ENCODE results near the gene KCNK2. TPM values are rescaled to one million over a fixed set of nuclear protein-coding genes. Genes with fewer than 3 reads are reported as not detected.

KCNK2 gene
- total RNA-seq, 2 experiments from 2014 or later = not detected

DNA sequence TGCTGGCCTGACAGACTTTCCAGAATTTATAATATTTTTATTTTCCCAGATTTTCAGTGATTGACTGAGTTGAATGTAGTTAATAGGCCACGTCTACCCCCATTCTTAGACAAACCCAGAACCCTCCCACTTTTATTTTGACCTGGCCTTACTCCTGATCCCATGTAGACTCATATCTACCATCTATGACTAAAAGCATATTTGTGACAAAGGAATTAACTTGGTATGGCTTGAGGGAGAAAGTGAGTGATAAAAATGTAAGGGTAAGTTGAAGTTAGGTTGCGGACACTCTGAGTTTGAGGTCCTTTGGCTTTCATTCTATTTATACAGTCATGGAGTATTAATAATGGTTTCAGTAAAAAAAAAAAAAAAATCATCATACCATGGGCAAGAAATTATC, 168.4 kb downstream of the KCNK2 start:
- no peak for DNase-seq
- intact Hi-C loops (cut with micrococcal nuclease) = no loop called here
- Mint-ChIP-seq H3K27ac (no peak overlapping the region), H3K36me3 (no peaks in the 10 kb centered on the region), H3K4me3 (no peak overlapping the region), H3K9me3 (no peaks in the 10 kb centered on the region), H3K4me1 (ENCODE audit: low read depth) (no peaks in the 10 kb centered on the region), H3K27me3 (no peaks in the 10 kb centered on the region)
- CTCF ChIA-PET = no interaction called here
- POLR2A ChIA-PET = no interaction called here

DNA sequence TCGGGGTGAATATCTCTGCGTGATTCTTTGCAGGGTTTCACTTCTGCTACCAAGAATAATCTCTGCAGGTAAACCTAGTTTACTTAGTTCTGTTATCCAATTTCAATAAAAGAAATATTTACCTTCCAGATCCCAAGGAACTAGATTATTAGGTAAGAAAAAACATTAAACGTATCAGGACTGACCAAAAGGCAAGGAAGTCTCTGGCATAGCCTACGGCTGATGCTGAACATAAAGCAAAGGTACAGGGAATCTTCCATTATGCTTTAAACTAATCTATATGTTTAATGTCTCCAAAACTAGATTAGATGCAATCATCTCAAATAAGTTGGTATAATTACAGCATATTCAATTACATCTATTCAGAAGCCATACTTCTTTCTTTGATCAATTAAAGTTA, 168.9 kb downstream of the KCNK2 start:
- no peak for DNase-seq
- Mint-ChIP-seq H3K9me3 (no peaks in the 10 kb centered on the region), H3K4me3 (no peak overlapping the region), H3K27me3 (no peaks in the 10 kb centered on the region), H3K36me3 (no peaks in the 10 kb centered on the region), H3K27ac (no peak overlapping the region), H3K4me1 (ENCODE audit: low read depth) (no peaks in the 10 kb centered on the region)
- ChIA-PET CTCF (no interaction called here), POLR2A (no interaction called here)
- intact Hi-C loops (cut with micrococcal nuclease) = no loop called here

DNA sequence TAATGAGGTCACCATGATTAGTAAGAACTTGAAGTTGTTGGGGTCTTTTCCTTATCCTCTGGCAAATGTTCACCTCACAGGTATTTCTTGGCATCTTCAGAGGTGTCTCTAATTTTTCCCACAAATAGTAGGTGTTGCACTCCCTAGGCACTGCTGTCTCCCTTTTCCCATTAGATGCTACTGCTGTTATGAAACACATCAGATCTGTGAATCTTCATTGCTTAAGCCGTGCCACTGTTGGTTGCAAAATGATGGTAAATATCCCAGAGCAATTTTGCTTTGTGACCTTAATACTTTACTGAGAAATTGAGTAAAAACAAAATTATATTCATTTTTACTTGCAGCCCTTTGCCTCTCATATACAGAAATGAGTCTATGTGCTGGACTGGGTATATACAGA, 169.6 kb downstream of the KCNK2 start:
- ChIA-PET POLR2A (no interaction called here), CTCF (no interaction called here)
- H3K9me3 Mint-ChIP-seq = no peaks in the 10 kb centered on the region
- H3K27ac Mint-ChIP-seq = no peak overlapping the region
- DNase-seq = no peak
- intact Hi-C loops (cut with micrococcal nuclease) = no loop called here
- no peaks in the 10 kb centered on the region for H3K36me3 Mint-ChIP-seq
- no peaks in the 10 kb centered on the region for H3K4me1 Mint-ChIP-seq (ENCODE audit: low read depth)
- no peak overlapping the region for H3K4me3 Mint-ChIP-seq
- H3K27me3 Mint-ChIP-seq = no peaks in the 10 kb centered on the region

DNA sequence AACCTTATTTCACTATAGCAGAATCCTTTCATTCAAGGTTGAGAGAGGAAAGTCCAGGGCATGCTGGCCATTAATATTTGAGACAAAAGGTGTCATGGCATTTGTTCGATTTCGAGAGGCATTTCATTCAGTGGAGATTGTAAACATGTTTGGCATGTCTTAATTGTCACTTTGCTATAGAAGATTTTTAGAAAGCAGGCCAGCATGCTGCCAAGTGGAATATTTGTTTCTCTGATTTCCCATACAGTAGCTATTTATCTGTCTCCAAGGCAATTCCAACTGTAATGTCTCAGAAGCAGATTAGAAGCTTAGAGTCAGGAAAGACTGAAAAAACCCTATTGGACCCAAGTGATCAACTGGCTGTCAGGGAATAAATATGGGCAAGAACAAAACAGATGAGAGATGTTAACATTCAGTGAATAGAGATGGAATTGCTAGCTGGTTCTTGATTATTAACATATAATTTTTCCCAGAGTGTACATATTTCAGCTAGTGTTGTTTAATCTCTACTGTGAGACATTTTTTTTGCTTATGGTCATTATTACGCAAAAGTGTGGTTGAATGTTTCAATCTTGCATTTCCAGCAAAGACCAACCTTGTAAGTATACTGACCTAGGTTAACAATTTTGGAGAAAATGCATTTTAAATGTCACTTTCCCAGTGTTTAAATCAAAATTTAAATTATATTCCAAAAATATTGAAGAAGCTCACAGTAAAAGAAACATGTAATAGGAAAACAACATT, 174.6 kb downstream of the KCNK2 start:
- H3K4me3 Mint-ChIP-seq = no peak overlapping the region
- ChIA-PET CTCF (no interaction called here), POLR2A (no interaction called here)
- peaks cover 8% of the 10 kb centered on the region for H3K9me3 Mint-ChIP-seq
- no peaks in the 10 kb centered on the region for H3K4me1 Mint-ChIP-seq (ENCODE audit: low read depth)
- DNase-seq = no peak
- no peak overlapping the region for H3K27ac Mint-ChIP-seq
- H3K36me3 Mint-ChIP-seq = no peaks in the 10 kb centered on the region
- intact Hi-C loops (cut with micrococcal nuclease) = no loop called here
- no peaks in the 10 kb centered on the region for H3K27me3 Mint-ChIP-seq

DNA sequence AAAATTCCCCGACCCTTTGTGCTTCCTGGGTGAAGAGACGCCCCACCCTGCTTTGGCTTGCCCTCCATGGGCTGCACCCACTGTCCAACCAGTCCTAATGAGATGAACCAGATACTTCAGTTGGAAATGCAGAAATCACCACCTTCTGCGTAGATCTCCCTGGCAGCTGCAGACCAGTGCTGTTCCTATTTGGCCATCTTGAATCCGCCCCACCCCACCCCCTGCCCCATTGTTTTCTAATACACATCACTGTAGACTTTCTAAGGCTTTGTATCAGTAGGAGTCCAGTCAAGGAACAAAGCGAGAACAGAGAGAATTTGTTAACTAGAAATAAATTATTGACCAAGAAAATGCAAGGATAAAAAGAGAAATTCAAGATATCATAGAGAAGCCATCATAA, 178.2 kb downstream of the KCNK2 start:
- intact Hi-C loops (cut with micrococcal nuclease) = no loop called here
- H3K4me1 Mint-ChIP-seq (ENCODE audit: low read depth) = no peaks in the 10 kb centered on the region
- POLR2A ChIA-PET = no interaction called here
- H3K36me3 Mint-ChIP-seq = no peaks in the 10 kb centered on the region
- CTCF ChIA-PET = no interaction called here
- no peak for DNase-seq
- peaks cover 8% of the 10 kb centered on the region for H3K9me3 Mint-ChIP-seq
- H3K27me3 Mint-ChIP-seq = no peaks in the 10 kb centered on the region
- no peak overlapping the region for H3K27ac Mint-ChIP-seq
- no peak overlapping the region for H3K4me3 Mint-ChIP-seq

DNA sequence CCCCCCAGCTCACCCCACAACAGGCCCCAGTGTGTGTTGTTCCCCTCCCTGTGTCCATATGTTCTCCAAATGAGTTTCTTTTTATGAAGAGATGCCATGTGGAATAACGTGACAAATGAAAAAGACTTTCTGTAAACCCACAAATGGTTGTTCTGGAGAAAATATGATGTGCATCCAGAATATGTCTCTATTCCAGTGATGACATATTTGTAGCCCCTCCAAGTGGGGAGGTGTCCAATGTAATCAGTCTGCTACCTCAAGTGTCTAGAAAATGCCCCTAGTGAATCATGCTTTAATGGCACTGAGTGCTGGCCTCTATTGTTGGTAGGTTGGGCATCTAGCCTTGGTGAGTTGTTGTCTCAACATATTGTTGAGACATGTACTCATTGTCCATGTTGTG, 179.6 kb downstream of the KCNK2 start:
- H3K27me3 Mint-ChIP-seq = no peaks in the 10 kb centered on the region
- no peak overlapping the region for H3K4me3 Mint-ChIP-seq
- intact Hi-C loops (cut with micrococcal nuclease) = no loop called here
- peaks cover 8% of the 10 kb centered on the region for H3K9me3 Mint-ChIP-seq
- no peaks in the 10 kb centered on the region for H3K36me3 Mint-ChIP-seq
- no peak overlapping the region for H3K27ac Mint-ChIP-seq
- no peaks in the 10 kb centered on the region for H3K4me1 Mint-ChIP-seq (ENCODE audit: low read depth)
- ChIA-PET POLR2A (no interaction called here), CTCF (no interaction called here)
- no peak for DNase-seq

DNA sequence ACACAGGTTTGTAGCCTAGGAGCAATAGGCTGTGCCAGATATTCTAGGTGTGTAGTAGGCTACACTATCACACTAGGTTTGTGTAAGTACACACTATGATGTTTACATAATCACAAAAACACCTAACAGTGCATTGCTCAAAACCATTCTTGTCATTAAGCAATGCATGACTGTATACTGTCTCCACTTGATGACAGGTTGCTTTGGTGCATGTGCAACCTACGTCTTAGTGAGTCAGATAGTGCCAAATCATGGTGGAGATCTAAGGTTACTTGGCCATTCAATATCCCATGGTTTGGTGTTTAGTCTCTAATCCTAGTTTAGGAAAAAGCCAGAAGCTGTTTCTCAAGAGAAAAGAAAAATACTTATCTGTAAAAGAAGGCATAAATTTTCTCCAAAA, 181.1 kb downstream of the KCNK2 start:
- Mint-ChIP-seq H3K36me3 (no peaks in the 10 kb centered on the region), H3K4me3 (no peak overlapping the region), H3K27me3 (no peaks in the 10 kb centered on the region), H3K9me3 (peaks cover 8% of the 10 kb centered on the region), H3K4me1 (ENCODE audit: low read depth) (no peaks in the 10 kb centered on the region), H3K27ac (no peak overlapping the region)
- ChIA-PET CTCF (no interaction called here), POLR2A (no interaction called here)
- intact Hi-C loops (cut with micrococcal nuclease) = no loop called here
- no peak for DNase-seq

DNA sequence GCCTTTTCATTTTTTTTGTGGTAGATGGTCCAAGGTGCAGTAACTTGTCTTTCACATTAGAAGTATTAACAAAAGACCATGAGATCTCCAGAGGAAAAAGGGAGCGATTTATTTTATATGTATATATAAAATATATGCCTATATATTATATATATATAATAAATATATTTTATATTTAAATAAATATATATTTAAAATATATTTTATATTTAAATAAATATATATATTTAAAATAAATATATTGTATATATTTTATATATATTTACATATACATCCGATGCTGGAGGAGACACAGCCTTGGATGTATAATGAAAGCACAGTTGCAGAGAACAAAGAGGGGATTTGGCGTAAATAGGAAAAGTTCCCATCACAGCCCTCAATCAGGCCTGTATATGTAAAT, 182.1 kb downstream of the KCNK2 start:
- POLR2A ChIA-PET = no interaction called here
- intact Hi-C loops (cut with micrococcal nuclease) = no loop called here

DNA sequence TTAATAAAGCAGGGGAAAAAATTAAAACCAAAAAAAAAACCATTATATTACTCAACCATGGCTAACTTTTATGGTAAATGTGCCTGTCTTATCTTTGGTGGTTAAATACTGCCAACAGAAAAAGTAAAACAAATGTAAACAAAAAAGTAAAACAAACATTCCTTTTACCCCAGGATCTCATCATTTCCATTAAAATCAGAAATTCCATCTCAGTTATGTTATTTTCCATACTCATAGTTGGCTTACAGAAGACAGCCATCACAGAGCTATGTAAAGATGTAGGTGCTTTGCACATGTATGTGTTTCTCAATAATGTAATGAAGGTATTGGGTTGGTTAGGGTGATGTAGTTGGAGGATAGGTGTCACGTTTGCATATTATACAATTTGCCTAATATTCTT, 185.0 kb downstream of the KCNK2 start:
- no peak overlapping the region for H3K27ac Mint-ChIP-seq
- intact Hi-C loops (cut with micrococcal nuclease) = no loop called here
- CTCF ChIA-PET = no interaction called here
- H3K27me3 Mint-ChIP-seq = no peaks in the 10 kb centered on the region
- DNase-seq = no peak
- H3K36me3 Mint-ChIP-seq = no peaks in the 10 kb centered on the region
- H3K4me3 Mint-ChIP-seq = no peak overlapping the region
- H3K9me3 Mint-ChIP-seq = peaks cover 2% of the 10 kb centered on the region
- POLR2A ChIA-PET = no interaction called here
- no peaks in the 10 kb centered on the region for H3K4me1 Mint-ChIP-seq (ENCODE audit: low read depth)

More for the DNA sequence above, 182.1 kb downstream of the KCNK2 start:
- Mint-ChIP-seq H3K4me3 (no peak overlapping the region), H3K27me3 (no peaks in the 10 kb centered on the region), H3K36me3 (no peaks in the 10 kb centered on the region), H3K4me1 (ENCODE audit: low read depth) (no peaks in the 10 kb centered on the region), H3K27ac (no peak overlapping the region), H3K9me3 (peaks cover 5% of the 10 kb centered on the region)
- DNase-seq = no peak
- CTCF ChIA-PET = no interaction called here

DNA sequence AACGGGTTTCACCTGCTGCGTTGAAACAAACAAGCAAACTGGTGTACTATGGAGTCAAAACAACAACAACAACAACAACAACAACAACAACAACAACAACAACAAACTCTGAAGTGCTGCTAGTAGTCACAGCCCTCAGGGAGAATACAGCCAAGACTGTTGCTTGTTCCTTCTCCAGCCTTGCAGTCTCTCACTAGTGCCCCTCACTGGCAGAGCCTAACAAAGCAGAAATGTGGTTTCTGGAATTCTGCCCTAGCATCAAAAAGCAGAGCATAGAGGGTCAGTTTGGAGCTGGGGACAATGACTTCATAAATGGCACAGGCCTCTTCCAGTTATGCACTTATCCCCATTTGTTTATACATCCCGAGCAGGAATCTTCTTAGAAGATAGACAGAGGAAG, 187.4 kb downstream of the KCNK2 start:
- ChIA-PET POLR2A (no interaction called here), CTCF (no interaction called here)
- peaks cover 2% of the 10 kb centered on the region for H3K9me3 Mint-ChIP-seq
- H3K36me3 Mint-ChIP-seq = no peaks in the 10 kb centered on the region
- intact Hi-C loops (cut with micrococcal nuclease) = no loop called here
- DNase-seq = no peak
- no peaks in the 10 kb centered on the region for H3K4me1 Mint-ChIP-seq (ENCODE audit: low read depth)
- H3K4me3 Mint-ChIP-seq = no peak overlapping the region
- no peaks in the 10 kb centered on the region for H3K27me3 Mint-ChIP-seq
- H3K27ac Mint-ChIP-seq = no peak overlapping the region

DNA sequence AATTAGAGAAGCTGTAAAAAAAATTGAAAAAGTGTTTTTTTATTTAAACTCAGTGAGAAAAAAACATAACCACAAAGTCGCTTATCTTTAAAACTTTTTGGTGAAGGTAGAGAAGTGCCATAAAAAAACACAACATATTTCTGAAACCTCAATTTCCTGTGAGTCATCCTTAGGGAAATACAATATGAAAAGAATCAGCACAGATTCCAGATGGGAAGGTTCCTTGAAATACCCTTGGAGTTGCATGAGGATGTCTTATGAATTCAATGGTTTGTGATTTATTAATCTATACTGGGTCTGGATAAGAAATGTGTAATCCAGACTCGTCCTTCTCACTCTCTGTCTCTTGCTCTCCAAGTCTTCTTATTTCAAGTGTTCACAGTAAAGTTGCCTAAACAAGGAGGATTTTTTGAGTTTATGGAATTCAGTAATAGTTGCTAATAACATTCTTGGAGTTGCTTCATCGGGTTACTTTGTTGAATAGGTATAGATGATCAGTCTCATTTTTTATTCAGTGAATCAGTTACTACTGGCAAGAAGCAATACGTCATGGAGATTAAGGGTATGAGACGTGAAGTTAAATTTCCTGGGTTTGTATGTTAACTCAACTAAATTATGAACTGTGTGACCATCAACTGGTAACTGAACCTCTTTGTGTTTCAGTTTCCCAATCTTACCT, 191.4 kb downstream of the KCNK2 start:
- H3K4me1 Mint-ChIP-seq (ENCODE audit: low read depth) = no peaks in the 10 kb centered on the region
- H3K9me3 Mint-ChIP-seq = peaks cover 2% of the 10 kb centered on the region
- H3K27me3 Mint-ChIP-seq = no peaks in the 10 kb centered on the region
- ChIA-PET POLR2A (no interaction called here), CTCF (no interaction called here)
- H3K36me3 Mint-ChIP-seq = no peaks in the 10 kb centered on the region
- DNase-seq = no peak
- no peak overlapping the region for H3K27ac Mint-ChIP-seq
- H3K4me3 Mint-ChIP-seq = no peak overlapping the region
- intact Hi-C loops (cut with micrococcal nuclease) = no loop called here

DNA sequence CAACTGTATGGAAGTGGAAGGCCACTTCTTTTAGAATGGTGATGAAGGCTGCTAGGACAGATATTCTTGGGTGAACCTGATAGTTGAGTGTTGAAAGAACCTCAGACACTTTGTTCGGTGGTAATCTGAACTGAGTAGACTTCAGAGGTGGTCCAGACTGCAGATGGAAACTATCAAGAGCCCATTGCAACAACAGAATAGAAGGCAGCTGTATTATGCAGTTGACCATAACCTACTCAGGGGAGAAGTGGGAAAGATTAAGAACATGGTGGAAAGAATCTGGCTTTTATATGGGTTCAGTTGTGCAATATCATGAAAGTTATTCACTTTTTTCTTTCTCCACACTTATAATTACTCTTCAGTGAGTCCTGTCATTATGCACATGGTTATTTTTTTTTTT, 194.0 kb downstream of the KCNK2 start:
- no peaks in the 10 kb centered on the region for H3K9me3 Mint-ChIP-seq
- intact Hi-C loops (cut with micrococcal nuclease) = no loop called here

DNA sequence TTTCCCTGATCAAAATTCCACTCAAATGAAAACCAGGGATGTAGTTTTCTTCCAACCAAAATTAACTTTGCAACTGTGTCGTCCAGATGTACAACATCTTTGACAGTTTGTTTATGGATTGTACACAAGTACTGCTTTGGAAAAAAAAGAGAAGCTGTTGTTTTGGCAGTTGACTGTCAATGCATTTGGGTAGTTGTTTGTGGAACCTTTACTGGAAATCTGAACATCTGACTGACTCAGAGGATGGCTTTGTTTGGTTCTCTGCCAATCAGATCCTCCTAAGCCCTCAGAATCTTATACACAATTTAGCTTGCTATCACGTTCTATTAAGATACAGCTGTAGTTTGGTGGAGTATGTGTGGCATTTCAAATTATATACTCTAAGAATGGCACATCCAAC, 195.0 kb downstream of the KCNK2 start:
- Mint-ChIP-seq H3K36me3 (no peaks in the 10 kb centered on the region), H3K27ac (no peak overlapping the region), H3K9me3 (no peaks in the 10 kb centered on the region), H3K4me3 (no peak overlapping the region), H3K27me3 (no peaks in the 10 kb centered on the region), H3K4me1 (ENCODE audit: low read depth) (no peaks in the 10 kb centered on the region)
- intact Hi-C loops (cut with micrococcal nuclease) = no loop called here
- POLR2A ChIA-PET = no interaction called here
- CTCF ChIA-PET = no interaction called here
- no peak for DNase-seq

More for the DNA sequence above, 194.0 kb downstream of the KCNK2 start:
- H3K27me3 Mint-ChIP-seq = no peaks in the 10 kb centered on the region
- no peak overlapping the region for H3K27ac Mint-ChIP-seq
- ChIA-PET CTCF (no interaction called here), POLR2A (no interaction called here)
- DNase-seq = no peak
- H3K4me1 Mint-ChIP-seq (ENCODE audit: low read depth) = no peaks in the 10 kb centered on the region
- H3K4me3 Mint-ChIP-seq = no peak overlapping the region
- no peaks in the 10 kb centered on the region for H3K36me3 Mint-ChIP-seq

All from activated CD4-positive, alpha-beta memory T cell treated with anti-CD3 and anti-CD28 coated beads for 36 hours (primary cell).